ENCODE data around the gene RCL1. TPM values are rescaled to one million over a fixed set of nuclear protein-coding genes. Genes with fewer than 3 reads are reported as not detected.

RCL1 gene
- total RNA-seq, 1 donor from 2014 or later = 24.6 TPM

DNA sequence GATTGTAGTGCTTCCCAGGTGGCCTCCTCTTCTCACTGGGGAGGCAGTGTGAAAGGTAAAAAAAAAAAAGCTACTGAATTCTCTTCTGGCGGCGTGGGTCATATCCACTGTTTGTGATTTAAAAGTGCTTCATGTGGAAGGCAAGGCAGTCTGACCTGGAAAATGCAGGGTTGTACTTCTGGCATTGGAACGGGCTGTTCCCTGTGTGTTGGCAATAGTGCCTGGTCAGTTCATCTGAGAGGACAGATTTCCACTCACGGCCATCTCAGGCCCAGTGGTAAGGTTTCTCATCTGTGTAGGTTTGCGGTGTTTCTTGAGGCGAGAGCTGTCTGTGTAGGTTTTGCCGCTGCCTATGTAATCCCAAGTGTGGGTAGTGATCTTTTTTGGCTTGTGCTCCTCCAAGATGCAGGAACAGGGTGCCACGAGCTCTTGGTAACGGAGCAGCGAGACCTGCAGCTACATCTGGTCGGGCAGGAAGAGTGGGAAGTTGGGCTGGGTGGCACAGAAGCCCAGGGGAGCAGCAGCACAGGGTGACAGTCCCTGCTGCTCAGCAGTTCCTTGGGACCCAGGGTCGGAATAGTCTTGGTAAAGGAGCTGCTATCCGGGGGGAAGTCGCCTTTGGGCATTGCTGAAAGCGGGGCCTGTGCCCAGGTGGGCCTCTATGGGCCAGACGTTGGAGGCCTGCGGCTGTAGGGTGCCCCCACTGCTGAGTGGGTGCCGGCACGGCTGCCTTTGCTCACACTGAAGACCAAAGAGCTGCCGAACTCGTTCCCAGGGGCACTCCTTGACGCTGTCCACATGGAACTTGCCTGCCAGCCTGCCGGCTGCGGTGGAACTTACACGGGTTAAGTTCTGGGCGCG lies 11.2 kb downstream of the RCL1 start:
- intact Hi-C loops (cut with DNase I) = no loop called here
- DNase-seq (ENCODE audit: low spot score) (no peak), ATAC-seq (no peak)

DNA sequence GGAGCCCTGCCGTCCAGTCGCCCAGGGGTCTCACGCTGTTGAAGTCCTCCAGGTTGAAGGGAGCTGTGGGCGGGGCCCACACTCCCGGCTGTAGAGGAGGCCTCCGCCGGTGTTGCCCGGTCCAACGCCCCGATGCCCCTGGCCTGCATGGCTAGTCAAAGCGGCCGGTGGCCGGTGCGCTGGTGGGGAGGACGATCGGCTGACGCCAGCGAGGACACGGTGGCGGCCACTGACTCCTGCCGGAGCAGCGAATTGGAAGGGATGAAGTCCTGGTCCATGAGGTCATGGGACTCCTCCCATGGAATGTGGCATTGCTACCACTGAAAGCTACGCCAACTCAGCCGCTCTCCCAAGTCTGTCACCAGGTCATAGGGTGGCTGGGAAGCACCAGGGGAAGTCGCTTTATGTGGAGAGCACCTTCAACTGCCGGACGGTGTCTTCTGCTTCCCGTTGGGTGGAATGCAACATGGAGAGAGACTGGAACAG lies 11.8 kb downstream of the RCL1 start:
- no peak for DNase-seq (ENCODE audit: low spot score)
- no peak for ATAC-seq
- intact Hi-C loops (cut with DNase I) = no loop called here

DNA sequence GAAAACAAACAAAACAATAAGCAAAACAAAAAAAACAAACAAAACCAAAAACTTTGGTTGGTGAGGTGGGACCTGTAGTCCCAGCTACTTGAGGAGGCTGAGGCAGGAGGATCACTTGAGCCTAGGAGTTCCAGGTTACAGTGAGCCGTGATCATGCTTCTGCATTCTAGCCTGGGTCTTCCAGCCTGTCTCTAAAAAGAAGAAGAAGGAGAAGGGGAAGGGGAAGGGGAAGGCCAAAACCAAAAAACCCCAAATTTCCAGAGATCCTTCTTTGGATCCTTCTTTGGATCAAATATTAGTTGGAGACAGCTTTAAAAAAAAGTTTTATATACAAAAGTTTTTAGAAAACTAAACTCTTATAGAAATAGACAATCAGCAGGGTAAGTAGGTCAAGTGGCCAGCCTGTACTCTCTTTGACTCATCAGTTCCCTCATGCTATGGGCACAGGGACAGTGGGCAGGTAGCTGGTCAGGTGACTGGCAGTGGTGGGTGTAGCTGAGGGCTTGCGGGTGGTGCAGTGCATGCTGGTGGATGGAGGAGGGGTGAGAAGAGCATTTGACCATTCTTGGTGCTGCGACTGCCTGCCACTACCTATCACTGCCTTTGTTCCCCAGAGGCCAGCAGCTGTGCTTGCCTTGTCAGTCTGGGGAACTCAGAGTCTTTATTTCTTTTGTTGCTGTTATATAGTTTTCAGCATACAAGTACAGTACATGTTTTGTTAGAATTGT lies 12.6 kb downstream of the RCL1 start:
- DNase-seq (ENCODE audit: low spot score) (no peak), ATAC-seq (no peak)
- intact Hi-C loops (cut with DNase I) = no loop called here

DNA sequence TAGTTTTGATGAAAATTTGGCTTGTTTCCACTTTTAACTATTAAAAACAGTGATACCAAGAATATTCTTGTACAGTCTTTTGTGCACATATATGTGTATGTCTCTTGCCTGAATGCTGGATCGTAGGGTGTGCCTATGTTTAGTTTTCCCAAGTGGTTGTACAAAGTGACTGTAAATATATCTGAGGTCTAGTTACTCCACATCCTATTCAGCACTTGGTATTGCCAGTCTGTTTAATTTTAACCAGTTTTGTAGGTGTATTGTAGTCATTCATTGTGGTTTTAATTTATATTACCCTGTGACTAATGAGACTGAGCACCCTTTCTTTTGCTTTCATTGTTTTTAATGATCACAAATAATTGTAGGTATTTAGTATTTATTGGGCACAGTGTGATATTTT lies 17.8 kb downstream of the RCL1 start:
- ATAC-seq = no peak
- intact Hi-C loops (cut with DNase I) = no loop called here
- no peak for DNase-seq (ENCODE audit: low spot score)

DNA sequence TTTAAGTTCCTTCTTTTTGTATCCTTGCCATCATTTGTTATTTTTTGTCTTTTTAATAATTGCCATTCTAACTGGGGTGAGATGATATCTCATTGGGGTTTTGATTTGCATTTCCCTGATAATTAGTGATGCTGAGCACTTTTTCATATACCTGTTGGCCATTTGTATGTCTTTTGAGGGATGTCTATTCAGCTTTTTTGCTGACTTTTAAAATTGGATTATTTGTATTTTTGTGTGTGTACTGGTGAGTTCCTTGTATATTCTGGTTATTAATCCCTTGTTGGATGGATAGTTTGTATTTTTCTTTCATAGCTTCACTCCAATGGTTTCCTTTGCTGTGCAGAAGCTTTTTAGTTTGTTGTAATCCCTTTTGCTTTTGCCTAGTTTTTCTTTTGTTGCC lies 19.1 kb downstream of the RCL1 start:
- intact Hi-C loops (cut with DNase I) = no loop called here
- DNase-seq (ENCODE audit: low spot score) (no peak), ATAC-seq (no peak)

DNA sequence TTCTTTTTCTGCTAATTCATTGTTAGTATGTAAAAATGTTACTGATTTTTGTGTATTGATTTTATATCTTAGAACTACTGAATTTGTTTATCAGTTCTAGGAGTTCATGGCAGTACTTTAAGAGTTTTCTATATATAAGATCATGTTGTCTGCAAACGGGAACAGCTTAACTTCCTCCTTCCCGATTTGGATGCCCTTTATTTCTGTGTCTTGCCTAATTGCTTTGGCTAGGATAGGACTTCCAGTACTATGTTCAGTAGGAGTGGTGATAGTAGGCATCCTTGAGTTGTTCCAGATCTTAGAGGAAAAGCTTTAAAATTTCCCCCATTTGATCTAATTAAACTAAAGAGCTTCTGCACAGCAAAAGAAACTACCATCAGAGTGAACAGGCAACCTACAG lies 20.1 kb downstream of the RCL1 start:
- no peak for ATAC-seq
- intact Hi-C loops (cut with DNase I) = no loop called here
- DNase-seq (ENCODE audit: low spot score) = no peak

DNA sequence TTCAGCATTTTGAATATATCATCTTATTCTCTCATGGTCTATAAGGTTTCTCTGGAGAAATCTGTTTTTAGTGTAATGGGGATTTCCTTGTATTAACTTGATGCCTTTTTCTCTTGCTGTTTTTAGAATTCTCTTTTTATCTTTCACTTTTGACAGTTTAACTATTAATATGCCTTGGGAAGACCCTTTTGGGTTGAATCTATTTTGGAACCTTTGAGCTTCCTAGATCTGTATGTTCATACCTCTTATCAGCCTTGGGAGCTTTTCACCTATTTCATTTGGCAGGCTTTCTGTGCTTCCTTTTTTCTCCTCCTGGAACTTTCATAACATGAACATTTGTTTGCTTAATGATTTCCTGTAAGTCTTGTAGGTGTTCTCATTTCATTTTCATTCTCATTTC lies 22.2 kb downstream of the RCL1 start:
- no peak for DNase-seq (ENCODE audit: low spot score)
- no peak for ATAC-seq
- intact Hi-C loops (cut with DNase I) = no loop called here

DNA sequence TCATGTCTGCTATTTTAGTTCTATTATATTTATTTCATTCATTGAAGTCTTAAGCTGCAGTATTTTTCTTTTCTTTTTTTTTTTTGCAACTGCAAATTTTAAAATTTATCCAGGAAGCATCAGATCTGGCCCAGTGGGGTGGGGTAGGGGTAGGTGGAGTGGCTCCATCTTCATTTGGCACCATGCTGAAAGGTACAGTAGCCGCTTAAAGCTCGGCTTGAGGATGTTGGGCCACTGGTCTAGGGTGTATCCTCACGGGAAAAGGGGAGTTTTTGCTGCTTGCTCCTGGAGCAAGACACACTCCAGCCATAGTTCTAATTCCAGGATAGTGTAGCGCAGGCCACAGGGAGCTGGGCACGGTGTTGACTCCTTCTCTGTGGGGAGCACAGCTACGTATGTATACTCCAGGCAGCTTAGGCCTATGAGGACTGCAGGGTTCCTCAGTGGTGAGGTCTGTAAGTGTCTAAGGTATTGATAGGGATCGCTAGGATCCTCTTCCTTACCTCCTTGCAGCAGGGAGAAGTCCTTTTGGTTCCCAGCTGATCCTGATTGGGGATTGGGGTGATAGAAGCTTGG lies 22.7 kb downstream of the RCL1 start:
- intact Hi-C loops (cut with DNase I) = no loop called here
- DNase-seq (ENCODE audit: low spot score) = no peak
- ATAC-seq = no peak

DNA sequence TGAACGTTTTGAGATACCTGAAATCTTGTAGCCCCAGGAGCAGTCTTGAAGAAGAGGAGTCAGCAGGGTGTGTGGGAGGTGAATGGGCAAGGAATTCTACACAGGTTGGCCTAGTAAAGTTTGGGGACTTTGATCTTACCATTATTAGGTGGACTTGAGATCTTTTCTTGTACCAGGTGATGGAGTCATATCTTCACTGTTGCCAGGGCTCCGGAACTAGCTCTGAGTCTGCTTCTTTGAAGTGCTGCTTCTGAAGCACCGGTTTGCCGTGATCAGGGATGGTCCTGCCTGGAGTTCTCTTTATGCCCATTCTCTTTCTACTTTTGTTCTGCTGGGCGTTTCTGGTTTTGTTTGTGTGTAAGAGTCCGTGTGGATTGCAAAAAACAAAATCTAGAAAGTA lies 27.4 kb downstream of the RCL1 start:
- no peak for ATAC-seq
- no peak for DNase-seq (ENCODE audit: low spot score)
- intact Hi-C loops (cut with DNase I) = no loop called here

DNA sequence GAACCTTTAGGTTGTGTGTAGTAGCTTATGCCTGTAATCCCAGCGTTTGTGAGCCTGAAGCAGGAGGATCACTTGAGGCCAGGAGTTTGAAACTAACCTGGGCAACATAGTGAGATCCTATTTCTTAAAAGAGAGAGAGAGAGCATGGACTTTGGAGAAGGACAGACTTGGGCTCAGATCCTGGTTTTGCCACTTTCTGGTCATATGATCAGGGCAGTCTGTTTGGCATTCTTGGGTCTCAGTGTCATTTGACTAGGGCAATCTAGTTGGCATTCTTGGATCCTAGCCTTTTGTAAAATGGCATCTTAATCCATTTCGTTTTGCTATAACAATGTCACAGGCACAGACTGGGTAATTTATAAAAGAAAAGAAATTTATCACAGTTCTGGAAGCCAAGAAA lies 28.4 kb downstream of the RCL1 start:
- intact Hi-C loops (cut with DNase I) = no loop called here
- DNase-seq (ENCODE audit: low spot score) = no peak
- ATAC-seq = no peak

DNA sequence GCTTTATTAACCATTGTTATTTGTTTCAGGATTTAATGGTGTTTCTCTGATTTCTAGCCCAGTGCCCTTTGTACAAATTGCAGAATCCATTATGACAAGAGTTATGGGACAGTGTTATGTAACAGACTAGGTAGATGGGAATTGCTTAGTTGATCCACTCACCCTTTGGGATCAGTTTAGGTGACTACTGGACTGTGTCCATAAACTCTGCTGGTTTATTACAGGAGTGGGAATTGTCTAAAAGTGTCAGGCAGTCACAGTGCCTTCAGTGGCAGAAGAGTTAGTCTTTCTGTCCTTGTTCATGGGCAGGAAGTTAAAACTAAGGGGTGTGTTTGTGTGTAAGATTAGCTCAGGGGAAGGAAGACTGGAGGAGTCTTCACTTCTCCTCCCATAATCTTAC lies 29.3 kb downstream of the RCL1 start:
- no peak for DNase-seq (ENCODE audit: low spot score)
- intact Hi-C loops (cut with DNase I) = no loop called here
- ATAC-seq = no peak

DNA sequence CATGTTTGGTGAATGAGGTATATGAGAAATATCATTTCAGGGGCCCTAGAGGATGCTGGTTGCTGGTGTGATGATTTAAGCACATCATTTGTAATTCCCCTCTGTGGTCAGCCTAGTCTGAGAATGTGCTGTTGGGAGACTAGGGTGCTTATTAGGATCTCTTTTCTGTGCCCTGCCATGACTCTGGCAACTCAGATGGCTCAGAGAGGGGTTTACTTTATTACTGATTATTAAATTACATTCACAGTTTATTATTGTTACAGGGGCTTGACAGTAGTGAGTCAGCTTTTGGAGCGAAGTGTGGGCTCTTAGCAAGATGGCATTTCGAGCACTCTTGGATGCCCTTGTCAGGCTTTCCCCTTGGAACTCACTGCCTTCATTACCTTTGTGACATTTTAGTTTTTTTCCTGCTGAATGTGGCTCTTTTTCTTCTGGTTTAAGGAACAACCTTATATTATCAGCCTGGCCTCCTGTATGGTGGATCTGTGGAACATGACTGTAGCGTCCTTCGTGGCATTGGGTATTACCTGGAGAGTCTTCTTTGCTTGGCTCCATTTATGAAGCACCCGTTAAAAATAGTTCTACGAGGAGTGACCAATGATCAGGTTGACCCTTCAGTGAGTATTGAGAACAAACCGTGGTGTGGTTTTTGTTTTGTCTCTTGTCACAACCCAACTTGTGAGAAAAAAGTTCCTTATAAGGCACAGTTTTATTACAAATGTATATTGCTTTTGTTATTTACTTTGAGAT lies 33.8 kb downstream of the RCL1 start:
- DNase-seq (ENCODE audit: low spot score) (no peak), ATAC-seq (no peak)
- intact Hi-C loops (cut with DNase I) = no loop called here

DNA sequence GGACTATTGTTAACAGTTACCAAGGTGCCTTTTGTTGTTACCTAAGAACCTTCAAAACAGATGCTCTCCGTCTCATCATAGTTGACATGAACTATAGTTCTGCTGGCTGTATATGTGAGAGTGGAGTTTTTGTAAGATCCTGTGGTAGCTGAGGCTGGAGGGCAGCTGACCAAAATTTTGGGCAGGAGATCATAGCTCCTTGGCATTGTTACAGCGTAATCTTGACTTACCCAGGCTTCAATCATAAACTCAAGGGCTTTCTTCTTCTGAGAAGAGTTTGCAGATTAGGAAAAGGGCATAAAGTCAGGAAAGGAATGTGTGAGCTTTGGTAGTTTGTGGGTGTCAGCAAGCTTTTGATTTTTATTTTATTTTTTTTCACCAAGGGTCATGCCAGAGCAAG lies 34.5 kb downstream of the RCL1 start:
- ATAC-seq (no peak), DNase-seq (ENCODE audit: low spot score) (no peak)
- intact Hi-C loops (cut with DNase I) = no loop called here

DNA sequence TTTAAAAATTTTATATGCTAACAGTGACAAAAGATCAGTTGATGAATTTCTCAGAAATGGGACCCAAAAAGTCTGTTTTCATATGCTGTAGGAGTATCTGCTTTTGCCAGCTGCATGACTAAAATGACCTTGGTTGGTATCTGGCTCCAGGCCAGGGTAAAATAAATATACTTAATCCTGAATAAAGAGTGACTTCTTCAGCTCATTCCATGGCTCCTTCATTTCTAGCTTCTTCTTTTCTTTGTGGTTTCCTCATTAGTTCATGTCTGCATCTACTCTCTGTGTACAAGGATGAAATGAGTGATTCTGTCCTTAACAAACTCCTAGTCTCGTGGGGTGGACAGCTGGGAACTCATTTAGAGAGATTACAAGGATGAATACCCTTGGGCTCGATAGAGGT lies 36.0 kb downstream of the RCL1 start:
- intact Hi-C loops (cut with DNase I) = no loop called here
- no peak for ATAC-seq

DNA sequence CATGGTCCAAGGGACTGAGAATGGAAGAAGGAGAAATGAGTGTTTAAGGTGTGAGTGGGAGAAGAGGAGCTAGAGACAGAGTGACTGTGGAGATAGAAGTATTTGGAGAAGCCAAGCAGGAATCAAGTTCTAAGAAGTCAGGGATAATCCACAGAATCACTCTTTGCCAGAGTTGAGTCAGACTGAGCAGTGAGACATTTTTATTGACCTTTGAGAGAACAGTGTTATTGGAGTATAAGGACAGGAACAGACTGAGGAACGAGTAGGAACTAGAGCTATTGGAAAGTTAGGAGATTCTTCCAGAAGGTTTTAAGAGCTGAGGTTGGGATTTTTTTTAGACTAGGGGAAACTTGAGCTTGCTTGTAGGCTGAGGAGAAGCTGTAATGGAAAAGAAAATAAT lies 37.2 kb downstream of the RCL1 start:
- ATAC-seq (peak; percentile 59), DNase-seq (ENCODE audit: low spot score) (no peak)
- intact Hi-C loops (cut with DNase I) = no loop called here

More for the DNA sequence above, 36.0 kb downstream of the RCL1 start:
- DNase-seq (ENCODE audit: low spot score) = no peak

DNA sequence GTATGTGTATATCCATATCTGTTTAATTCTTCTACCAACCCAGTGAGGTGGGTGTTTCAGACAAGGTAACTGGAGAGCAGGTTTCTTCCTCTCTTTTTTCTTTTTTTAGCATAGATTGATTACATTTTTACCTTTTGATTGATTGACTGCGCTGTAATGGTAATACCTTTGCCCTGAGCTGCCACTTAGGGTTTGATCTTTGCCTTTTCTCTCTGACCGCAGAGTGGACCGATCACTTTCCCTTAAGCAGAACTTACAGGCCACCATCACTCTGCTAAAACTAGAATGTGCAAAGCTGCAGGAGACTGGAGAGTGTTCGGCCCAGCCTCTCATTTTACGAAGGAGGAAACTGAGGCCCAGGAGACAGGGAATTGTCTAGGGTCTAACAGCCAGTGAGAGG lies 38.0 kb downstream of the RCL1 start:
- DNase-seq (ENCODE audit: low spot score) = no peak
- no peak for ATAC-seq
- intact Hi-C loops (cut with DNase I) = no loop called here

DNA sequence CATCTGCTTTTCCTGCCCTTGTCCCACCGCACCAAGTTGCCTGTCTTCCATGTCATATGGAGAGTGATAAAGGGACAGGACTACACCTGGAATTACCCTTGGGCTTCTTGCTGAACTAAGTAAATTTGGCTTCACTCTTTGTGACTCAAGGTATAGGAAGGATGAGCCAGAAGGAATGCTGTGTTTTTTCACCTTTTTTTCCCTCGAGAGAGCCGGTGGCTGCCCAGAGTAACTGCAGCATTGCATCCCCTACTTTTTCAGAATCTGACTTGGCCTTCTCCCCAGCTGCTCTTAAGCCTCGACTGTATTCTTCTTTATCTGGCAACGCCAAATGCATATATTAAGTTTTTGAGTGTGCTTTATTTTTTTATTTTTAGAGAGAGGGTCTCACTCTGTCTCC lies 38.4 kb downstream of the RCL1 start:
- intact Hi-C loops (cut with DNase I) = no loop called here
- ATAC-seq = no peak
- DNase-seq (ENCODE audit: low spot score) = no peak

DNA sequence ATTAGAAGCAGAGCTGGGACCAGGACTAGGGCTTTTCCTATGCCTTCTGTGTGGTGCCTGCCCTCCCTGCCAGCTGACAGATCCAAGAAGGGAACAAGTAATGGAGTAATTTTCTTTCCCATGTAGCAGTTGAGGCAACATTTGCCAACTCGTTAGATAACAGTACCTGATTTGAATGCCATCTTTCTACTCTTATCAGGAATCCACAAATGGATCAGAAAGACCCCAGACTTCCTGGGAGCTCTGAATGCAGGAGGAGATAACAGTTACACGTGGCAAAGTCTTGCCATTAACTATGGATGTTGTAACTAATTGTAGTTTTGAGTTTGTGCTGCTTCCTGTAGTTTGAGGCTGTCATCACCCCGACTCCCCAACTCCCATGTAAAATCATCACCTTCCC lies 39.2 kb downstream of the RCL1 start:
- ATAC-seq = no peak
- no peak for DNase-seq (ENCODE audit: low spot score)
- intact Hi-C loops (cut with DNase I) = no loop called here

DNA sequence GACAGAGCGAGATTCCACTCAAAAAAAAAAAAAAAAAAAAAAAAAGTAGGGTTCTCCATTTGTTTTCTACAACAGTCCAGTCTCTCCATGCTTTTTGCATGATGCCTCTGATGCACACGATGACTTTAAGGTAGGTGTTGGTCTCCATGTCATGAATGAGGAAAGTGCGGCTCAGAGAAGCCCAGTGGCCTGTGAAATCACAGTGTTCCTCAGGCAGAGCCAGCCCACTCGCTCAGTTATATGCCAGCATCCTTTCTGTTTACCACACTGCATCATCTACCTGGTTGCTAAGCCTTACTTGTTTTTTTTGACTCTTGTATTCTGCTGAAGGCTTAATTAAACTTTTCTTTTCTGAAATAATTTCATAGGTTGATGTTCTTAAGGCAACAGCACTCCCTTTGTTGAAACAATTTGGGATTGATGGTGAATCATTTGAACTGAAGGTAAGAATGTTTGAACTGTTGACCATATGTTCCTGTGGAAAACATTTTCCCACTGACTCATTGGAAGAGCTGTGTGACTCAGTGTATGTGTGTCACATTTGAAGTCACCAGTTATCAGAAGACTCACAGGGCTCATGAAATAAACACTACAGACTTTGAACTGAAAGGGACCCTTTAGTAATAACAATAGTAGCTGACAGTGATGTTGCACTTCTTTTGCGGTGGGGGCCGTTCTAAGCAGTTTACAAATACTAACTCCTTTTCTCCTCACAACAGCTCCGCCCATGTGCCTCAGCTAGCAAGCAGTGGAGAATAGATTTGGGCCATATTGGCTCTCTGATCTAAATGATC lies 40.2 kb downstream of the RCL1 start:
- intact Hi-C loops (cut with DNase I) = no loop called here
- DNase-seq (ENCODE audit: low spot score) (no peak), ATAC-seq (no peak)

Measured in sciatic nerve (tissue), 2 donors.